DMS 273 (cell line): ENCODE data around the gene LARGE1.

Experiments
- DNase-seq: peaks from one replicate; lab custom pipeline; 2025; ENCODE audit not compliant: unreplicated experiment; lab: John Stamatoyannopoulos, UW

Gene LARGE1

GRCh38 chr22:33886696-33887095 is 33.6 kb downstream of the LARGE1 start:
- no peak for DNase-seq

- no peak for DNase-seq
These were observed 35.4 kb downstream of the LARGE1 start for GRCh38 chr22:33884829-33885228.

- DNase-seq = no peak
These were observed 36.1 kb downstream of the LARGE1 start for GRCh38 chr22:33883961-33884808.

GRCh38 chr22:33883561-33883960 is 36.7 kb downstream of the LARGE1 start:
- DNase-seq = no peak

- DNase-seq = no peak
These were observed 37.3 kb downstream of the LARGE1 start for GRCh38 chr22:33882991-33883390.

GRCh38 chr22:33880986-33881385 is 39.3 kb downstream of the LARGE1 start:
- DNase-seq = peak; percentile 69

GRCh38 chr22:33879796-33880195 is 40.5 kb downstream of the LARGE1 start:
- no peak for DNase-seq

- DNase-seq = no peak
These were observed 45.0 kb downstream of the LARGE1 start for GRCh38 chr22:33875316-33875715.

GRCh38 chr22:33874206-33874605 is 46.1 kb downstream of the LARGE1 start:
- DNase-seq = no peak

- DNase-seq = no peak
These were observed 46.6 kb downstream of the LARGE1 start for GRCh38 chr22:33873666-33874065.

GRCh38 chr22:33873186-33873585 is 47.1 kb downstream of the LARGE1 start:
- no peak for DNase-seq

GRCh38 chr22:33871935-33872334 is 48.3 kb downstream of the LARGE1 start:
- no peak for DNase-seq

GRCh38 chr22:33869946-33870345 is 50.3 kb downstream of the LARGE1 start:
- no peak for DNase-seq

GRCh38 chr22:33867971-33868370 is 52.3 kb downstream of the LARGE1 start:
- DNase-seq = no peak

- DNase-seq = no peak
These were observed 53.0 kb downstream of the LARGE1 start for GRCh38 chr22:33867118-33867866.

- DNase-seq = peak; percentile 2
These were observed 53.8 kb downstream of the LARGE1 start for GRCh38 chr22:33866511-33866910.

GRCh38 chr22:33865996-33866395 is 54.3 kb downstream of the LARGE1 start:
- DNase-seq = no peak

- no peak for DNase-seq
These were observed 55.0 kb downstream of the LARGE1 start for GRCh38 chr22:33865248-33865647.

- no peak for DNase-seq
These were observed 55.5 kb downstream of the LARGE1 start for GRCh38 chr22:33864723-33865130.

- DNase-seq = no peak
These were observed 58.9 kb downstream of the LARGE1 start for GRCh38 chr22:33861216-33861875.

- no peak for DNase-seq
These were observed 59.9 kb downstream of the LARGE1 start for GRCh38 chr22:33860386-33860785.

- DNase-seq = no peak
These were observed 61.0 kb downstream of the LARGE1 start for GRCh38 chr22:33859311-33859710.
